HG02938 (cell line): ENCODE results near the gene SLC7A1.

Source experiments
- ATAC-seq: cut with Tn5 transposase; IDR thresholded peaks from one replicate; pipeline ENCODE4 v1.9.1; 2021; ENCODE audit warnings: mild to moderate bottlenecking, moderate library complexity; ENCODE audit not compliant: unreplicated experiment

The SLC7A1 gene

GRCh38 chr13:29534083-29534482 is 61.4 kb downstream of the SLC7A1 start:
- ATAC-seq = no peak

- no peak for ATAC-seq
Measured at GRCh38 chr13:29532821-29533220, 62.7 kb downstream of the SLC7A1 start.

- no peak for ATAC-seq
Measured at GRCh38 chr13:29532116-29532515, 63.4 kb downstream of the SLC7A1 start.

GRCh38 chr13:29530901-29531300 is 64.6 kb downstream of the SLC7A1 start:
- no peak for ATAC-seq

- no peak for ATAC-seq
Measured at GRCh38 chr13:29529754-29530153, 65.7 kb downstream of the SLC7A1 start.

GRCh38 chr13:29527916-29528315 is 67.6 kb downstream of the SLC7A1 start:
- ATAC-seq = no peak

- ATAC-seq = no peak
Measured at GRCh38 chr13:29527511-29527910, 68.0 kb downstream of the SLC7A1 start.

GRCh38 chr13:29526741-29527140 is 68.7 kb downstream of the SLC7A1 start:
- ATAC-seq = no peak

- no peak for ATAC-seq
Measured at GRCh38 chr13:29525757-29526156, 69.7 kb downstream of the SLC7A1 start.

GRCh38 chr13:29524641-29525040 is 70.8 kb downstream of the SLC7A1 start:
- ATAC-seq = no peak

GRCh38 chr13:29524176-29524575 is 71.3 kb downstream of the SLC7A1 start:
- ATAC-seq = no peak

GRCh38 chr13:29523199-29523961 is 72.1 kb downstream of the SLC7A1 start:
- ATAC-seq = no peak

- no peak for ATAC-seq
Measured at GRCh38 chr13:29522044-29522685, 73.3 kb downstream of the SLC7A1 start.

GRCh38 chr13:29521336-29521735 is 74.2 kb downstream of the SLC7A1 start:
- ATAC-seq = no peak

GRCh38 chr13:29520671-29521070 is 74.8 kb downstream of the SLC7A1 start:
- no peak for ATAC-seq

GRCh38 chr13:29519921-29520320 is 75.6 kb downstream of the SLC7A1 start:
- ATAC-seq = no peak

GRCh38 chr13:29516880-29517279 is 78.6 kb downstream of the SLC7A1 start:
- no peak for ATAC-seq

- no peak for ATAC-seq
Measured at GRCh38 chr13:29516012-29516411, 79.5 kb downstream of the SLC7A1 start.

- ATAC-seq = no peak
Measured at GRCh38 chr13:29515372-29515771, 80.1 kb downstream of the SLC7A1 start.

- no peak for ATAC-seq
Measured at GRCh38 chr13:29514720-29515310, 80.7 kb downstream of the SLC7A1 start.

- ATAC-seq = no peak
Measured at GRCh38 chr13:29513981-29514719, 81.3 kb downstream of the SLC7A1 start.
